Hepatocyte (in vitro differentiated cells): Measurements from ENCODE around the gene SORL1-AS1.

Source experiments
- EZH2 ChIP-seq: fragments of 200-600 bp; sonication (generic); IDR thresholded peaks from 2 replicates; pipeline ENCODE4 v1.6.1; 2016; ENCODE audit warnings: antibody characterized with exemption, mild to moderate bottlenecking, borderline replicate concordance
- TF ChIP-seq, protein P1 (sequence below): fragments of 200-600 bp; sonication (generic); IDR thresholded peaks from 2 replicates; pipeline ENCODE4 v1.5.1; 2016; ENCODE audit warnings: antibody characterized with exemption, mild to moderate bottlenecking; ENCODE audit not compliant: poor library complexity

- TF ChIP-seq, protein P1, sequence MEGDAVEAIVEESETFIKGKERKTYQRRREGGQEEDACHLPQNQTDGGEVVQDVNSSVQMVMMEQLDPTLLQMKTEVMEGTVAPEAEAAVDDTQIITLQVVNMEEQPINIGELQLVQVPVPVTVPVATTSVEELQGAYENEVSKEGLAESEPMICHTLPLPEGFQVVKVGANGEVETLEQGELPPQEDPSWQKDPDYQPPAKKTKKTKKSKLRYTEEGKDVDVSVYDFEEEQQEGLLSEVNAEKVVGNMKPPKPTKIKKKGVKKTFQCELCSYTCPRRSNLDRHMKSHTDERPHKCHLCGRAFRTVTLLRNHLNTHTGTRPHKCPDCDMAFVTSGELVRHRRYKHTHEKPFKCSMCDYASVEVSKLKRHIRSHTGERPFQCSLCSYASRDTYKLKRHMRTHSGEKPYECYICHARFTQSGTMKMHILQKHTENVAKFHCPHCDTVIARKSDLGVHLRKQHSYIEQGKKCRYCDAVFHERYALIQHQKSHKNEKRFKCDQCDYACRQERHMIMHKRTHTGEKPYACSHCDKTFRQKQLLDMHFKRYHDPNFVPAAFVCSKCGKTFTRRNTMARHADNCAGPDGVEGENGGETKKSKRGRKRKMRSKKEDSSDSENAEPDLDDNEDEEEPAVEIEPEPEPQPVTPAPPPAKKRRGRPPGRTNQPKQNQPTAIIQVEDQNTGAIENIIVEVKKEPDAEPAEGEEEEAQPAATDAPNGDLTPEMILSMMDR, result no peak
- TF ChIP-seq EZH2, result no peak
Observed at GRCh38 chr11:121412000-121412587, 40.7 kb downstream of the SORL1-AS1 start.
